SK-N-SH treated with all-trans-retinoic acid at 6 μM for 48 hours (cell line): ENCODE results near the gene SCYGR2.

Source experiments
- ESRRG ChIP-seq: fragments of 250-450 bp; sonication (Bioruptor Pico); IDR thresholded peaks from 2 replicates; pipeline ENCODE4 v1.6.1; 2021; ENCODE audit warnings: mild to moderate bottlenecking
- PATZ1 ChIP-seq: fragments of 250-450 bp; sonication (Bioruptor Pico); IDR thresholded peaks from 2 replicates; pipeline ENCODE4 v1.8.0; 2020; ENCODE audit warnings: mild to moderate bottlenecking, moderate library complexity, borderline replicate concordance
- TOX ChIP-seq: fragments of 250-450 bp; sonication (Bioruptor Pico); IDR thresholded peaks from 2 replicates; pipeline ENCODE4 v1.8.0; 2021; ENCODE audit warnings: mild to moderate bottlenecking, moderate library complexity, borderline replicate concordance
- ZFP30 ChIP-seq: fragments of 450-650 bp; formaldehyde crosslinking; IDR thresholded peaks from 2 replicates; pipeline ENCODE4 v1.5.0; 2022; ENCODE audit warnings: mild to moderate bottlenecking, moderate library complexity
- ZNF70 ChIP-seq: fragments of 450-650 bp; formaldehyde crosslinking; IDR thresholded peaks from 2 replicates; pipeline ENCODE4 v1.5.0; 2020; ENCODE audit warnings: mild to moderate bottlenecking, moderate library complexity

DNA sequence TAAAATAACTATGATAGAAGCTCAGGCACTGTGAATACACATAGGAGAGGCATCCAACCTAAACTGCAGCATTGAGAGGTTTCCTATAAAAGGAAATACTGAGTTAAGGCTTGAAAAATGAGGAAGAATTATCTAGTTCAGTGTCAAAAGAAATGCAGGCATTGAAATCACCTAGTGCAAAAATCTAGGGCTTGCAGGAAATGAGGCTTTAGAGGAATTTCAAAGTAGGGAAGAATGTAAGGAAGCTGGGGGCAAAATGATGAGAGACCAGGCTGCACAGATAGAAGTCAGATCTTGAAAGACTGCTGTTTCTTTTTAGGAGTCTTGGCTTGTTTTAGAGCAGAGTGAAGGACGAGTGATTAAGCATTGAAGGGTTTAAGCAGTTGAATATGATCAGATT lies 28.1 kb upstream of the SCYGR2 start:
- no peak for TF ChIP-seq PATZ1 (CRISPR knock-in tag)
- TF ChIP-seq ESRRG, result no peak
- no peak for TF ChIP-seq ZNF70 (CRISPR knock-in tag)
- TF ChIP-seq TOX (CRISPR knock-in tag), result no peak
- TF ChIP-seq ZFP30 (CRISPR knock-in tag), result no peak
